ENCODE results near the gene EXOSC7. TPM values are rescaled to one million over a fixed set of nuclear protein-coding genes. Genes with fewer than 3 reads are reported as not detected.
"Not testable (repeated sequence)": the region's sequence is repeated elsewhere in the genome, so short reads cannot be mapped to it uniquely, and the experiment has no call there.

EXOSC7 gene
- total and polyA plus RNA-seq, 9 of the 15 experiments (the other 6 are each of a cell fraction or from before 2014, with no cell fraction given) = 88.5 to 237 (median 112) TPM

DNA sequence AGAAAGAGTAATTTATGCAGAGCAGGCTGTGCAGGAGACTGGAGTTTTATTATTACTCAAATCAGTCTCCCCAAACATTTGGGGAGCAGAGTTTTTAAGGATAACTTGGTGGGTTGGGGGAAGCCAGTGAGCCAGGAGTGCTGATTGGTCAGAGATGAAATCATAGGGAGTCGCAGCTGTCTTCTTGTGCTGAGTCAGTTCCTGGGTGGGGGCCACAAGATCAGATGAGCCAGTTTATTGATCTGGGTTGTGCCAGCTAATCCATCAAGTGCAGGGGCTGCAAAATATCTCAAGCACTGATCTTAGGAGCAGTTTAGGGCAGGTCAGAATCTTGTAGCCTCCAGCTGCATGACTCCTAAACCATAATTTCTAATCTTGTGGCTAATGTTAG is 77.8 kb downstream of the EXOSC7 start (continued):
- TF ChIP-seq, protein P1, sequence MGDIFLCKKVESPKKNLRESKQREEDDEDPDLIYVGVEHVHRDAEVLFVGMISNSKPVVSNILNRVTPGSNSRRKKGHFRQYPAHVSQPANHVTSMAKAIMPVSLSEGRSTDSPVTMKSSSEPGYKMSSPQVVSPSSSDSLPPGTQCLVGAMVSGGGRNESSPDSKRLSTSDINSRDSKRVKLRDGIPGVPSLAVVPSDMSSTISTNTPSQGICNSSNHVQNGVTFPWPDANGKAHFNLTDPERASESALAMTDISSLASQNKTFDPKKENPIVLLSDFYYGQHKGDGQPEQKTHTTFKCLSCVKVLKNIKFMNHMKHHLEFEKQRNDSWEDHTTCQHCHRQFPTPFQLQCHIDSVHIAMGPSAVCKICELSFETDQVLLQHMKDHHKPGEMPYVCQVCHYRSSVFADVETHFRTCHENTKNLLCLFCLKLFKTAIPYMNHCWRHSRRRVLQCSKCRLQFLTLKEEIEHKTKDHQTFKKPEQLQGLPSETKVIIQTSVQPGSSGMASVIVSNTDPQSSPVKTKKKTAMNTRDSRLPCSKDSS (IDR thresholded peaks at IDR 0.05; ENCODE audit: low read depth, partially characterized antibody) = peak; percentile 24
- TF ChIP-seq CBFA2T2 (conservative IDR thresholded peaks at IDR 0.05) = peak; percentile 61
- peak; percentile 94 for TF ChIP-seq C11orf30 (IDR thresholded peaks at IDR 0.05; ENCODE audit: low read depth)
- peak; percentile 83 for TF ChIP-seq MAFG (tag; conservative IDR thresholded peaks at IDR 0.05)
- peak; percentile 91 for TF ChIP-seq DPF2 (IDR thresholded peaks at IDR 0.05)
- TF ChIP-seq, protein P2, sequence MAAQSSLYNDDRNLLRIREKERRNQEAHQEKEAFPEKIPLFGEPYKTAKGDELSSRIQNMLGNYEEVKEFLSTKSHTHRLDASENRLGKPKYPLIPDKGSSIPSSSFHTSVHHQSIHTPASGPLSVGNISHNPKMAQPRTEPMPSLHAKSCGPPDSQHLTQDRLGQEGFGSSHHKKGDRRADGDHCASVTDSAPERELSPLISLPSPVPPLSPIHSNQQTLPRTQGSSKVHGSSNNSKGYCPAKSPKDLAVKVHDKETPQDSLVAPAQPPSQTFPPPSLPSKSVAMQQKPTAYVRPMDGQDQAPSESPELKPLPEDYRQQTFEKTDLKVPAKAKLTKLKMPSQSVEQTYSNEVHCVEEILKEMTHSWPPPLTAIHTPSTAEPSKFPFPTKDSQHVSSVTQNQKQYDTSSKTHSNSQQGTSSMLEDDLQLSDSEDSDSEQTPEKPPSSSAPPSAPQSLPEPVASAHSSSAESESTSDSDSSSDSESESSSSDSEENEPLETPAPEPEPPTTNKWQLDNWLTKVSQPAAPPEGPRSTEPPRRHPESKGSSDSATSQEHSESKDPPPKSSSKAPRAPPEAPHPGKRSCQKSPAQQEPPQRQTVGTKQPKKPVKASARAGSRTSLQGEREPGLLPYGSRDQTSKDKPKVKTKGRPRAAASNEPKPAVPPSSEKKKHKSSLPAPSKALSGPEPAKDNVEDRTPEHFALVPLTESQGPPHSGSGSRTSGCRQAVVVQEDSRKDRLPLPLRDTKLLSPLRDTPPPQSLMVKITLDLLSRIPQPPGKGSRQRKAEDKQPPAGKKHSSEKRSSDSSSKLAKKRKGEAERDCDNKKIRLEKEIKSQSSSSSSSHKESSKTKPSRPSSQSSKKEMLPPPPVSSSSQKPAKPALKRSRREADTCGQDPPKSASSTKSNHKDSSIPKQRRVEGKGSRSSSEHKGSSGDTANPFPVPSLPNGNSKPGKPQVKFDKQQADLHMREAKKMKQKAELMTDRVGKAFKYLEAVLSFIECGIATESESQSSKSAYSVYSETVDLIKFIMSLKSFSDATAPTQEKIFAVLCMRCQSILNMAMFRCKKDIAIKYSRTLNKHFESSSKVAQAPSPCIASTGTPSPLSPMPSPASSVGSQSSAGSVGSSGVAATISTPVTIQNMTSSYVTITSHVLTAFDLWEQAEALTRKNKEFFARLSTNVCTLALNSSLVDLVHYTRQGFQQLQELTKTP (IDR thresholded peaks at IDR 0.05; ENCODE audit: low read depth in 1 of 2, partially characterized antibody in 2 of 2) = peak in 1 of 2 experiments; percentile 38
- peak; percentile 44 for TF ChIP-seq TCF3 (CRISPR knock-in tag; IDR thresholded peaks at IDR 0.05)
- TF ChIP-seq MEIS2 (IDR thresholded peaks at IDR 0.05; ENCODE audit: partially characterized antibody) = peak; percentile 70
- peak; percentile 34; the same call in 1 of the 2 replicates for TF ChIP-seq EP300 (IDR thresholded peaks at IDR 0.05; ENCODE audit: low read length)
- TF ChIP-seq BRD9 (IDR thresholded peaks at IDR 0.05; ENCODE audit: low read depth, partially characterized antibody) = peak; percentile 15
- peak; percentile 68 for TF ChIP-seq FOSL1 (tag; conservative IDR thresholded peaks at IDR 0.05)
- peak; percentile 30; the same call in 1 of the 2 replicates for TF ChIP-seq TAL1 (IDR thresholded peaks at IDR 0.05)
- TF ChIP-seq, protein P3, sequence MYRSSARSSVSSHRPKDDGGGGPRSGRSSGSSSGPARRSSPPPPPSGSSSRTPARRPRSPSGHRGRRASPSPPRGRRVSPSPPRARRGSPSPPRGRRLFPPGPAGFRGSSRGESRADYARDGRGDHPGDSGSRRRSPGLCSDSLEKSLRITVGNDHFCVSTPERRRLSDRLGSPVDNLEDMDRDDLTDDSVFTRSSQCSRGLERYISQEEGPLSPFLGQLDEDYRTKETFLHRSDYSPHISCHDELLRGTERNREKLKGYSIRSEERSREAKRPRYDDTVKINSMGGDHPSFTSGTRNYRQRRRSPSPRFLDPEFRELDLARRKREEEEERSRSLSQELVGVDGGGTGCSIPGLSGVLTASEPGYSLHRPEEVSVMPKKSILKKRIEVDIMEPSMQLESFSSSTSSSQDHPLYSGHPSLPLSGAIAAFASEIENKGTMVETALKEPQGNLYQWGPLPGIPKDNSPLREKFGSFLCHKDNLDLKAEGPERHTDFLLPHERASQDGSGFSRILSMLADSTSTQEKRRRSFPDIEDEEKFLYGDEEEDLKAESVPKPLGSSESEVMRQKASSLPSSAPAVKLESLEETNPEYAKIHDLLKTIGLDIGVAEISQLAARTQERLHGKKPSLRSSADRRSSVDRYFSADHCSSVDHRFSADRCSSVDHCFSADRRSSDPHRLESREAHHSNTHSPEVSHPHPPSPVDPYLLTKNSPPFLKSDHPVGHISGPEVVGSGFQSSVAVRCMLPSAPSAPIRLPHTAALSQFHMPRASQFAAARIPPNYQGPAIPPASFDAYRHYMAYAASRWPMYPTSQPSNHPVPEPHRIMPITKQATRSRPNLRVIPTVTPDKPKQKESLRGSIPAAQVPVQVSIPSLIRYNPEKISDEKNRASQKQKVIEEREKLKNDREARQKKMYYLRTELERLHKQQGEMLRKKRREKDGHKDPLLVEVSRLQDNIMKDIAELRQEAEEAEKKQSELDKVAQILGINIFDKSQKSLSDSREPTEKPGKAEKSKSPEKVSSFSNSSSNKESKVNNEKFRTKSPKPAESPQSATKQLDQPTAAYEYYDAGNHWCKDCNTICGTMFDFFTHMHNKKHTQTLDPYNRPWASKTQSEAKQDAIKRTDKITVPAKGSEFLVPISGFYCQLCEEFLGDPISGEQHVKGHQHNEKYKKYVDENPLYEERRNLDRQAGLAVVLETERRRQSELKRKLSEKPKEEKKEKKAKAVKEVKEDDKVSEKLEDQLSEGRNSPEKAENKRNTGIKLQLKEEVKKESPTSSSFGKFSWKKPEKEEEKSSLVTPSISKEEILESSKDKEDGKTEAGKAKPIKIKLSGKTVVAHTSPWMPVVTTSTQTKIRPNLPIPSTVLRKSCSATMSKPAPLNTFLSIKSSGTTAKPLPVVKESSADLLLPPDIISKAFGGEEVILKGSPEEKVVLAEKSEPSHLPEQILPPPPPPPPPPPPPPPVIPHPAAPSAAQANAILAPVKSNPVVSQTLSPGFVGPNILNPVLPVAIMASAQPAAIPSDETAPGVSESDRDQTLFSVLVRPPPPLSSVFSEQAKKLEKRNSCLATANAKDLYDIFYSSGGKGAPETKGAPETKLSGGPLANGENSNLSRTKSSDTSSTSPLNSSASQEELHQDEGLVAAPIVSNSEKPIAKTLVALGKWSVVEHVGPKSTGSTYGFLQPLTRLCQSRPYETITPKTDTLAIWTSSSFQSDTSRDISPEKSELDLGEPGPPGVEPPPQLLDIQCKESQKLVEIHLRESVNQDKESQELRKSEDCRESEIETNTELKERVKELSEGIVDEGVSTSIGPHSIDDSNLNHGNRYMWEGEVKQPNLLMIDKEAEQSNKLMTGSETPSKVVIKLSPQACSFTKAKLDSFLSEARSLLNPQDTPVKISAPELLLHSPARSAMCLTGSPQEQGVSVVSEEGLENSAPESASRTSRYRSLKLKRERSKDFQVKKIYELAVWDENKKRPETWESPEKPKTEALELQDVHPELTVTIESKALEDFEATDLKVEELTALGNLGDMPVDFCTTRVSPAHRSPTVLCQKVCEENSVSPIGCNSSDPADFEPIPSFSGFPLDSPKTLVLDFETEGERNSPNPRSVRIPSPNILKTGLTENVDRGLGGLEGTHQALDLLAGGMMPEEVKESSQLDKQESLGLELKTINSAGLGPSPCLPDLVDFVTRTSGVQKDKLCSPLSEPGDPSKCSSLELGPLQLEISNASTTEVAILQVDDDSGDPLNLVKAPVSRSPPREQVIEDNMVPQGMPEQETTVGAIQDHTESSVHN (IDR thresholded peaks at IDR 0.05; ENCODE audit: borderline replicate concordance in 1 of 2, low read depth in 1 of 2) = peak in 1 of 2 experiments; percentile 63; a peak in 1 of 4 replicates
- peak; percentile 96 for TF ChIP-seq ZNF316 (IDR thresholded peaks at IDR 0.05)
- 0 out of 2 replicates have a peak, but pooled peaks have one; percentile 39 for TF ChIP-seq NR2C2 (CRISPR knock-in tag; IDR thresholded peaks at IDR 0.05)
- TF ChIP-seq NR2C2 (tag; IDR thresholded peaks at IDR 0.05) = not testable (repeated sequence)

Measured in K562 (cell line).